T follicular helper cell (primary cell): ENCODE measurements around the gene NRIP2.

Experiments
- DNase-seq: peaks from one replicate; pipeline ENCODE4 v3.0.0-alpha.2; 2020; ENCODE audit warnings: low read depth

NRIP2 gene

DNA sequence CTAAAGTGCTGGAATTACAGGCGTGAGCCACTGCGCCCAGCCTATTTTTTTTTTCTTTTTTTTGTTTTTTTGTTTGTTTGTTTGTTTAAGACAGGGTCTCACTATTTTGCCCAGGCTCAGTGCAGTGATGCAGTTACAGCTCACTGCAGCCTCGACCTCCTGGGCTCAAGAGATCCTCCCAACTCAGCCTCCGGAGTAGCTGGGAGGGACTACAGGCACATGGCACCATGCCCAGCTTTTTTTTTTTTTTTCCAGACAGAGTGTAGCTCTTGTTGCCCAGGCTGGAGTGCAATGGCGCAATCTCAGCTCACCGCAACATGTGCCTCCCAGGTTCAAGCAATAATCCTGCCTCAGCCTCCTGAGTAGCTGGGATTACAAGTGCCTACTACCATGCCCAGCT is 28.1 kb downstream of the NRIP2 start:
- DNase-seq, result no peak

DNA sequence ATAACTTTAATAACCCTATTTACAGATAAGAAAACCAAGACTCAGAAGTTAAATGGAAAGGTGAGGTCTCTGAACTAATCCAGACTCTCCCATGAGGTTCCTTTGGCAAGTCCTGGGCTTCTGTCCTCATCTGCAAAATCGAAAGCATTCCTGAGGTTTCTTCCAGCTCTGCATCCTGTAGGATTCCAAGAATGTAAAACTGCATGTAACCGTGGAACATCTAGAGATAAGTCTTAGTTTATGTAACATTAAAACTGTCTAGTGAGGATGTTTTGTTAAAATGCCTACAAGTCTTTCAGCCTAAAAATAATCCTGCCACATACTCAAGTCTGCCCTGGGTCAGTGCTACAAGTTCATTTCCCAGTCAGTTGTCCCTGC is 29.7 kb downstream of the NRIP2 start:
- DNase-seq, result no peak

DNA sequence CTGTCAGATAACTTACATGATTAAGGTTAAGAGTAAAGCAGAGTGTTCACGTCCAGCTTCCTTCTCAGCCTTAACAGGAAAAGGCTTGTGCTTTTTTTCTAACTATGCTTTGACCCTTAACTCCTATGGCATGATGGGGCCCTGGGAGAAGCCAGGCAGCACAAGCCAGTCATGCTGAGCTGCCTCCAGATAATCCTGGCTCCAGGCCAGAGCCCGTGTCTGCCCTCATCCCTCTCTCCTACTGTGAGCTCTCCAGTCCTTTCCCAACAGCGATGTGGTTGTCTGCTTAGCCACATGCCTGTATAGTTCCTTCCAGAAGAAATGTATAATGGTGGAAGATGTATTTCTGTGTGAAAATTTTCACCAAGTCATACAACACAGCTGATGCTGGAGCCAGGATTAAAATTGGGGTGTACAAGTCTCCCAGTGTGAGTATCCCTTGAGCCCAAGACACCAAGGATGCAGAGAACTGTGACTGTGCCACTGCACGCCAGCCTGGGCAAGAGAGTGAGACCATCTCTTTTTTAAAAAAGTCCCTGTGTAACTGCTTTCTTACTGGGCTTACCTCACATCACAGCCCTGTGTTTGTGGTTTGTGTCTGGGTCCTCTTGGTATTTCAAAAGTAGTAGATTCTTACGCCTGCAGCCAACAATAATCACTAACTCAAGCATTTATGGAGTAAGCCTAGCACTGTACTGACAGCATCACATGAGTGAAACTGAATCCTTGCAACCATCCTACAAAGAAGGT is 30.3 kb downstream of the NRIP2 start:
- no peak for DNase-seq

DNA sequence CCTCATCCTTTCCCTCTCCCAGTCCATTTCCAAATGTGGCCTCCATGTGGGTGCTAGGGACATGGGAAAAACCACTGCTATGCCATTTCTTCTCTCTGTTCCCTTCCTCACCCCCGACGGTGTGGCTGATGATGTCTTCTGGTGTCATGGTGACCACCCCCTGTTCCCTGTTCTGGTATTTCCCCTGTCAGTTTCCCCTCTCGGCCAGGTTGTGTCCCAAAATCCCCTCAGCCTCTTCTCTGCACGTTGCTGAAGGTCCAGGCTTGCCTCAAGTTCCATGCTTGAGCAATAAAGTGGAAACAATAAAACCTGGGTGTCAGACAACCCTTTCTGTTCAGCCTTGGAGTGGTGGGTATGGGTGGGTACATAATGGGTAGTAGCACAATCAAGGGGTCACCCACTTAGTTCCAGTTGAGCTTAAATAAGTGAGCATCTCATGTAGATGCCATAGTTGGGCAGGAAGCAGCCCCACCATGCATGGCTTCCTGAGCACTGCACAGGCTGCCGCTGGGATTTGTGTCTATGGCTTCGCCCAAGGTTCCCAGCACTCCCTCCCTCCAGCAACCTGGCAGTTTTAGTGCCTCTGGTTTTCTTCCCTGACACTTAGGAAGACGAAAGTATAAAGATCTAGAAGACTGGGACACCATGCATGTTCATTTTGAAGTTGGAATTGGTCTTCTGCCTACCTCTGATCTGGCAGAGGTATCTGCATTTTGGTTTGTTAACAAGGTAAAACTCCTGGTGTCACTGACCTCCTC is 31.0 kb downstream of the NRIP2 start:
- DNase-seq, result no peak

DNA sequence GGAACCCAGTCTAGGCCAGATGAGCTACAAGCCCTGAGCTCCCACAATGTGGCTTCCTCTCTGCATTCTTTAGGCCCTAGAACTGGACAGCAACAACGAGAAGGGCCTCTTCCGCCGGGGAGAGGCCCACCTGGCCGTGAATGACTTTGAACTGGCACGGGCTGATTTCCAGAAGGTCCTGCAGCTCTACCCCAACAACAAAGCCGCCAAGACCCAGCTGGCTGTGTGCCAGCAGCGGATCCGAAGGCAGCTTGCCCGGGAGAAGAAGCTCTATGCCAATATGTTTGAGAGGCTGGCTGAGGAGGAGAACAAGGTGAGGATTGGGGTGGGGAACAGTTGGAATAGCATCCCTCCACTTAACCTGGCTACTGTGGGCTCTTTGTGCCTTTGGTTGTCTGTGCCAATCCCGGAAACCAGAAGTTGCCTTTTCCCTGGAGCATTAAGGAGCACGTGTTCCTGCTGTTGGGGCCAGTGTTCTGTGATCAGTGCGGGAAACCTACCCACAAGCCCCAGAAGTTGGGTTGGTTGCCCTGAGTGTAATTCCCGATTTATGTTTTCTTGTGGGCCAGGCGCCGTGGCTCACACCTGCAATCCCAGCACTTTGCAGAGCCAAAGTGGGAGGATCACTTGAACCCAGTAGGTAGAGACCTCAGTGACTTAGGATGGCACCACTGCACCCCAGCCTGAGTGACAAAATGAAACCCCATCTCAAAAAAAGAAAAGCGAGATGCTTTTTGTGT is 33.6 kb downstream of the NRIP2 start:
- DNase-seq, result no peak

DNA sequence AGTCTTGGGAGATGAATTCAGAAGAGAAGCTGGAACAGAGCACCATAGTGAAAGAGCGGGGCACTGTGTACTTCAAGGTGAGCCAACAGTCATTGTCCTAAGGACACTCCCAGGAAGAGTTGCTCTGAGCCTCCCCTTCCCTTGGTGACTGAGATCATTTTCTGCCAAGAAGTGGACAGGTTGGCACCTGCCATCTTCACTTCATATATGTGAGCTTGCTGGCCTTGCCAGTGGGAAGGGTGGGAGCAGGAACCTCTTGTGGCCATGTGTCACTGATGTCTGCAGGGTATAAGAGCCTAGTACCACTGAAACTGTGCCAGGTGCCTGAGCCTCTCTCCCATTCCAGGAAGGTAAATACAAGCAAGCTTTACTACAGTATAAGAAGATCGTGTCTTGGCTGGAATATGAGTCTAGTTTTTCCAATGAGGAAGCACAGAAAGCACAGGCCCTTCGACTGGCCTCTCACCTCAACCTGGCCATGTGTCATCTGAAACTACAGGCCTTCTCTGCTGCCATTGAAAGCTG is 34.7 kb downstream of the NRIP2 start:
- no peak for DNase-seq

DNA sequence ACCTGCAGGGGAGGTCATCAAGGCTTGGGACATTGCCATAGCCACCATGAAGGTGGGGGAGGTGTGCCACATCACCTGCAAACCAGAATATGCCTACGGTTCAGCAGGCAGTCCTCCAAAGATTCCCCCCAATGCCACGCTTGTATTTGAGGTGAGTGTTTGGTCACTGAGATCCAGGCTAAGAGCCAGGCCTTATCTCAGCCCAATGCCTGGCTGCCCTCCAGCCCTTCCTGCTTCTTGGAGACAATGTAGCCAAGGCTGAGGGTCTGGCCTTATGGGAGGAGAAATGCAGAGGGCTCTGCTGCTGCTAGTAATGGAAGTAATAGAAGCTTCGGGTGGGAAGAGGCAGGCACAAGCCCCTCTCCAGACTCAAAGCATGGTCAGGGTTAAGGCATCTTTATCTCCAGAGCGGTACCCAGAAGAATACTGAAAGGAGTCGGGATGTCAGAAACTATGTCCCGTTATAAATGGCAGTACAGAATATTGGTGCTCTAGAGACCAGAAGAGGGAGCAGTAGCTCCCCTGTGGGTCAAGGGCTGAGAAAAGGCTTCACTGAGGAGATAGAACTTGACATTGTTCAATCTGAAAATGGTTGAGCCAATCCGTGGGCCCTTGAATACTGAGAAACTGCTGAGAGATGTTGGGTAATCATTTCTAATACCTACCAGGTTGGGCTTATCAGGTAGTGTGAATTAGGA is 37.0 kb downstream of the NRIP2 start:
- DNase-seq, result no peak

DNA sequence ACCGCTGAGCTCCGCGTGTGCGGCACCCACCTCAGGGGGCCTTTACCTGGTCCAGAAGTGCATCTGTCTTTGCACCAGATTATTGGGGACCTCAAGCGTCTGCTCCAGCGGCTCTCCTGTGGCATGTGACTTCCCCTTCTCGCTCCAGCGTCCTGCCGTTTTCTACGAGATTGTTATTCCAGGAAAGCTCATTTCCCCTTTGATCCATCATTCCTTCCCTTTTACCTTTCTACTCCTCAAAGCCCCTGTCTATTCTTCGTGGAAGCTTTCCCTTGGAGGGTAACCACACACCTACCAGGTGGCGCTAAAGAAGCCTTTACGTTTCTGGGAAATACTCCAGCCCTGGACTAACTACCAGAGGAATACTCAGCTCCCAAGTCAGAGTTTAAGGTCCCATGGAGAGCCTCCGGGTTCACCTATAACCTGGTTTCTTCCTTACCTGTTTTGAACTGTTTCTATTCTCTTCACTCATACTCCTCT is 38.6 kb downstream of the NRIP2 start:
- no peak for DNase-seq

DNA sequence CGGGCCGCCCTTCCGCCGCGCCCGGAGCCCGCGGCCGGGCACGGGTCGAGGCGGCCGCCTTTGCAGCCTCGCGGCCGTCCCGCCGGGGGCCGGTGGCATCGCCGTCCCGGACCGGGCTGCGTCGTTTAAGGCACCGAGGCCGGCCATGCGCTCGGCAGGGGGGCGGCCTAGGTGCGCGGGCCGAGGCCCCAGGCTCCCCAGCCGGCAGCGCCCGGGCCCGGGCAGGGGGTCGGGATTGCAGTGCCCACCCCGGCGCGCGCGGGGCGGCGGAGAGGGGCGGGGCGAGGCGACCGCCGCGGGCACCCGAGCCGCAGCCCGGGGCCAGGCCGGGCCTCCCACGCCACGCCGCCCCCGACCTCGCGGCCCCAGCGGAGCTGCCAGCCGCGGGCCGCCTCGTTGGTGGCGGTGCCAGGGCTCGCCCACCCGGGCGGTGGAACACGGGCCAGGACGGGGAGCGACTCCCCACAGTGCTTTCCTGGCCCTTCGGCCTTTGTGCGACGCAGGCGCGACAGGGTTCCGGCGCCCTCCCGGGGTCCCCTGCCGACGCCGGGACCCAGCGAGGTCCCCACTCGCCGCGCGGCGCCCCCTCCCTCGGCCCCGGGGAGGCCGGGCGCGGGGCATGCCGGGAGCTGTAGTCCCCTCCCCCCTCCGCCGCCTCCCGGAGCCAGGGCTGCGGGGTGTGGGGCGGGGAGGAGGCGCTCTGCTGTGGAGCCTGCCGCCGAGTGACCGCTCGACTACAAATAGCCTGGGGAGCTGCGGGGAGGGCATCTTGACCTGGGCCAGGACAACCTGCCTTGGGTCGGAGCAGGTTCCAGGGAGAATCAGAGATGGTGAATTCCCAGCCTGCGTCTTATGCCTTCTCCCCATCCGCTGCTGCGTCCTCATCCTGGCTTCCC is 39.3 kb downstream of the NRIP2 start:
- peak; percentile 64 for DNase-seq

DNA sequence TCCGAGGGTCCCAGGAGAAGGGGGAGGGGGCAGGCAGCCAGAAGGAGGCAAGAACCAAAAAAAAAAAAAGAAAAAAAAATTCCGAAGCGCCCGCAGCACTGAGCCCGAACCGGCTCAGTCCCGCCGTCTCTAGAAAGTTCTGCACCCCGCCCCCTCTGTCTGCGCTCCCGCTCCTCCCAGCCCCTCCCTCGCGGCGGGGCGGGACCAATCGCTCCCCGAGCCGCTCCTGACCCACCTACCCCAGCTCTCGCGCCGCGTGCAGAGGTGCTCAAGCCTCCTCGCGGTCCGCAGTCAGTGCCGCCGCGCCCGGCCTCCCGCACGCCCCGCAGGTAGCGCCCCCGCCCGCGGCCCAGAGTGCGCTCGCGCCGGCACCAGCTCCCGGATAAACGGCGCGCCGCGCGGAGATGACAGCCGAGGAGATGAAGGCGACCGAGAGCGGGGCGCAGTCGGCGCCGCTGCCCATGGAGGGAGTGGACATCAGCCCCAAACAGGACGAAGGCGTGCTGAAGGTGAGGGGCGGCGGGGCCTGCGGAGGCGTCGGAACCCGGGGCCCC is 40.0 kb downstream of the NRIP2 start, which contains the start of gene FKBP4:
Gene FKBP4, plus strand, starts transcription at position 235 of the 554 bp plus-strand sequence. Its CDS starts 170 bp downstream, at position 405.
- peak; percentile 87 for DNase-seq

DNA sequence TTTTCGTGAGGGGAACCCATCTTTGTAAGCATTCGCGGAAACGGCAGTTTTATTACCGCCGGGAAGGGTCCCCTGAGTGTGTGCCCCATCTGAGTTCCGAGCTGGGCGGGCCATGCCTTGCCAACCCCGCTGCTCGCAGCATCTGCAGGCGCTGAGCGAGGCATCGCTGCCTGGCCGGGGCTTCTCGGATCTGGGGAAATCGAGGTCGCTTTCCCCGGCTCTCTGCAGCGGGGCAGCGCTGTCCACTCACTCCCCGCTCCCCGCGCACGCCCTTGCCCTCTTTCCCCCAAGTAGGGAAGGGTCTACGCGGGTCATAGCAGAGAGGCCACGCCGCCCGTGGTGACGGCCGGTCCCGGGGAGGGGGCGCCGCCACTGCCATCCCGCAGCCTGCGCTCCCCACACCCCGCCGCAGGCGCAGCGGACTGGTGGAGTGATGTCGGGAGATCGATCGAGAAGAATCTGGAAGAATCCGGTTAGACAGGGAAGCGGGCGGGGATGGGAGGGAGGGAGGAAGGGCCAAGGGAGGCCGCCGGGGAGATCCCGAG is 40.6 kb downstream of the NRIP2 start:
- DNase-seq, result no peak

DNA sequence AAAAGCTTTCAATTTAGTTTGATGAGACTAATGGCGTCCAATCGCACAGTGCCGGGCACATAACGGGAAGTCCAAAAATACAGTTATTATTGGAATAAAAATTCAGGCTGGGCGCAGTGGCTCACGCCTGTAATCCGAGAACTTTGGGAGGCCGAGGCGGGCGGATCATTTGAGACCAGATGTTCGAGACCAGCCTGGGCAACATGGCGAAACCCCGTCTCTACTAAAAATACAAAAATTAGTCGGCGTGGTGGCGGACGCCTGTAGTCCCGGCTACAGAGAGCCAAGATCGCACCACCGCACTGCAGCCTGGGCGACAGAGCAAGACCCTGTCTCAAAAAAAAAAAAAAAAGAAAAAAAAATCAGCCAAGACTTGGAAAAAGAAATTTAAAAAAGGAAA is 41.3 kb downstream of the NRIP2 start:
- DNase-seq, result no peak

DNA sequence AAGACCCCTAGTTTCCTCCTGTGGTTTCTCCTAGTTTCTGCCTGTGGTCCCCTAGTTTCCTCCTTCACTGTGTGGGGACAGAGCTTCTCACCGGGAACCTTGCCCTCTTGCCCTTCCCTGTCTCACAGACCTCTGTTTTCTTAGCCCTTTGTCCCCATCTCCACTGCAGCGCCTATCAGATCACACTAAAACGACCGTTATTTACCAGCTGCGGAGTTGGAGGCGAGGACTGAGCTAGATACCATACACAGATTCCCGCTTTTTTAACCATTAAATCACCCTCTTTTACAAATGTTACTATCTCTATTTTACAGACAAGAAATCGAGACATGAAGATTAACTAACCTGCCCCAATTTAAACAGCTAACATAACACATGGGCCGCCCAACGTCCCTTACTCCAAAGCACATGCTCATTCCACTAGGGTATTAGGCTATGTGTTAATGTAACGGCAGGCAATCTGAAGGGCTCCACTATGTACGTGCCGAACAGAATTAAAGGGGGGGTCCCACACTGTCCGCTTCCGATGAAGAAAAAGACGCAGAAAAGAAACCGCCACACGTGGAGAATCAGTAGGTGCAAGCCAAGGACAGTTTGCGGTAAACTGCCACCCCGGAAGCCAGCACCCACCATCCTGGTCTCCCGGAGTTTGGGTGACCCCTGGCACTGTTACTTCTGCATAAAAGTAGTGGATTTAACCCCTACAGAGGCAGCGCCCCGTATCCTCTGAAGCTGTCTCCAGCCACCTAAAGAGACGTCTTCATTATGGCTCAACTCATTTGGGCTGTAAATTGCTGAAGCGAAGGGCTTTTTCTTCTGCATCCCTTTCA is 41.9 kb downstream of the NRIP2 start:
- no peak for DNase-seq

DNA sequence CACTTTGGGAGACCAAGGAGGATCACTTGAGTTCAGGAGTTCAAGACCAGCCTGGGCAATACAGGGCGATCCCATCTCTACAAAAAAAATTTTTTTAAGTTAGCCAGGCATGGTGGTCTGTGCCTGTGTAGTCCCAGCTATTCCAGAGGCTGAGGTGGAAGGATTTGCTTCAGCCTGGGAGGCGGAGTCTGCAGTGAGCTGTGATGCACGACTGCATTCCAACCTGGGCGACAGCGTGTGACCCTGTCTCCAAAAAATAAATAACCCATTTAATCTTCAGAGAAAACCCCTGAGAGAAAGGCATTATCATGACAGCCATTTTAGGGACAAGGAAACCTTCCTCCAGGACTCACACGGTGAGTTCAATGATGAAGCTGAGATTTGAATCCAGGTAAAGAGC is 43.7 kb downstream of the NRIP2 start:
- DNase-seq, result no peak

DNA sequence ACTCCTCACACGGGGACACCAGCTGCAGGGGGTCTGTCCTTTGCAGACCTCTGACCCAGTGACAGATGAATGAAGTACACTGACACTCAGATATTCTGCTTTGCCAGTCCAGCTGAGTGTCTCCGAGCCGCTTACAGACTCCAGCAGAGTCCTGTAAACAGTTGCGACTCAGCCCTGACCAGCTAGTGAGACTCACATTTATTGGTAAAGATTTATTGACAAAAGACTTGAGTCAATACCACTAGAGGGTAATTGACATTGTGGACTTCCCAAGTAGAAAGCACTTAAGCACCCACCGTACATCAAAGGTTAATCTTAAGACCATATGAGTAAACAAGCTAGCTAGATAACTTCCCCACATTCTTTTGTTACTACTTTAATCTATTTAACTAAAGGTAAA is 49.8 kb downstream of the NRIP2 start:
- no peak for DNase-seq

DNA sequence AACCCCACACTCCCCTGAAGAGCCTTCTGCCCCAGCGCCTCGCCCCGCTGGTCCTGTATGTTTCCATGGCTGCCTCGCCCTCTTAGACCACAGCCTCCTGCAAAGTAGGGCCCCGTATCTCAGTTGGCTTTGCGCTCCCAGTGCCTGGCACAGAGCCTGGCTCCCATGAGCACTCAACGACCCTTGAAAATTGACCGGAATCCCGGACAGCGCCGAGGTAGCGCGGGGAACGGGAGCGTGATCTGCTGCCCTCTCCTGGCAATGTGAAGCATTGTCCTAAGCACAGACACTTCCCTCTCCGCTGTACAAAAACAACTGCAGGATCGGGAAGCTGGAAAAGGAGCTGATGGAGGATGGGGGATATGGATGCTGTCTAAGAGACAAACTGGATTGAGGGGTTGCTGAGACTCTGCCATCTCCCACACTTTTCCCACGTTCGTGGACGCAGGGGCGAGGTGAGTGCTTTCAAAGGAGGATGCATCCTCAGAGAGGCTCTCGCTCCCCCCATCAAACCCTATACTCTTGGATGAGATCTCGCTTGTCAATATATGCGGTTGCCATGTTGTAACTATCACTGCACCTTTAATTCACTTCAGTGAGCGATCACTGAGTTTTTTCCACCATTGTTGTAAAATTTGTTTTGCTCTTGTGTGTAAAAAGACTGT is 50.8 kb downstream of the NRIP2 start:
- DNase-seq, result no peak

DNA sequence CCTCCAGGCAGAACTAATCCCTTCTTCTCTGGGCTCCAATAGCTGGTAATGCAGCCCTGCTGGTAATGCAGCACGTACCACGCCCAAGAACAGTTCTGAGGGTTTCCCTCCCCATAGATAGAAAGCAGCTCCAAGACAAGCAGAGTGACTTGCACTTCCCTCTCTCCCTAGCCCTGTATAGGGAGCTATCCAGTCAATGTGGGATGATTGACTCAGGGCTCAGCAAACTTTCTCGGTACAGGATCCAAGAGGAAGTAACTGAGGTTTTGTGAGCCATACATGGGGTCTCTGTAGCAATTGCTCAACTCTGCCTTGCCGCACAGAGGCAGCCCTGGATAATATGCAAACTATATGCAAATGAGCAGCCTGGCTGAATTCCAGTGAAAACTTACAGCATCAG is 55.6 kb downstream of the NRIP2 start:
- DNase-seq, result no peak

DNA sequence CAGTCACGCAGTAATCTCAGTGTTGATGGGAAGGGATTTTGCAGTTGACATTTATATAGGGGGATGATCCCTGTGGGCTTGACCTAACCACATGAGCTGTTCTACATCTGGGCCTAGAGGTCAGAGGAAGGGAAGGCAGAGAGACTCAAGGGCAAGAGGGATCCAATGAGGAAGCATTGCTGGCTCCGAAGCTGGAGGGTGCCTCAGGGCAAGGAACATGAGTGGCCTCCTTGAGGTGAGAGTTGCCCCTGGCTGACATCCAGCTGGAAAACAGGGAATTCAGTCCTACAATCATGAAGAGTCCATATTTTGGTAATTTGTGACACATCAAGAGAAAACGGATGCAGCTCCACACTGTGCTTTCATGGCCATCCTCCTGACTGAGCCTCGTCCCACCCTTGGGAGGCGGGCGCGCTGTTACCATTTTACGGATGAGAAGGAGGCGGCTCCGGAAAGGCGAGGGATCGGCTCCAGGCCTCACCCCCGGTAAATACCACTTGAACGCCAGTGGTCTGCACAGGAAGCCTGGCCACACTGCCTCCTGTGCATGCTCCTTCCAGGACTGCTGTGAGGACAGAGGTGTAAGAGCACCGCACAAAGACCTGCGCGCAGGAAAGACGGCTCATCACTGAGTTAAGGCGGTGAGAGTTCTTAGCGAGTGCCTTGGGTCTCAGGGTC is 58.6 kb downstream of the NRIP2 start:
- DNase-seq, result no peak
